ENCODE data around the gene IRF2BP2. TPM values are rescaled to one million over a fixed set of nuclear protein-coding genes. Genes with fewer than 3 reads are reported as not detected.

Gene IRF2BP2
- total RNA-seq, 1 donor from 2014 or later: 126 TPM

- Histone ChIP-seq H3K9ac (ENCODE audit: low read length) (no peak overlapping the region), H3K79me2 (ENCODE audit: insufficient read depth, low read length) (no peaks in the 10 kb centered on the region), H3K4me3 (ENCODE audit: insufficient read depth, low read depth, low read length) (no peak overlapping the region), H3K4me1 (ENCODE audit: insufficient read depth, low read length) (peaks cover 6% of the 10 kb centered on the region), H3K36me3 (ENCODE audit: insufficient read depth, low read length) (no peaks in the 10 kb centered on the region), H3K27ac (ENCODE audit: low read depth, low read length) (no peak overlapping the region), H3K4me2 (ENCODE audit: low read length) (no peak overlapping the region), H3K9me3 (ENCODE audit: insufficient read depth, low read depth, low read length) (no peaks in the 10 kb centered on the region), H2AFZ (ENCODE audit: low read depth, low read length) (no peak overlapping the region), H4K20me1 (ENCODE audit: insufficient read depth, low read length) (no peaks in the 10 kb centered on the region), H3K27me3 (ENCODE audit: insufficient read depth, low read length) (no peaks in the 10 kb centered on the region)
- TF ChIP-seq CTCF (IDR thresholded peaks at IDR 0.05; ENCODE audit: insufficient read depth, low read depth, low read length) (peak; percentile 33), EZH2 (IDR thresholded peaks at IDR 0.05; ENCODE audit: insufficient read depth, low read length) (no peak)
- H3K27me3 Mint-ChIP-seq (ENCODE audit: low read depth, unreplicated experiment): peaks cover 7% of the 10 kb centered on the region
- no peaks in the 10 kb centered on the region for H3K36me3 Mint-ChIP-seq (ENCODE audit: low read depth, unreplicated experiment)
- H3K9me3 Mint-ChIP-seq (ENCODE audit: unreplicated experiment): no peaks in the 10 kb centered on the region
- no peak overlapping the region for H3K27ac Mint-ChIP-seq (ENCODE audit: unreplicated experiment)
- no peak for DNase-seq (ENCODE audit: low read depth)
- no peak for FAIRE-seq
- H3K4me3 Mint-ChIP-seq (ENCODE audit: unreplicated experiment): no peak overlapping the region
- peaks cover 6% of the 10 kb centered on the region for H3K4me1 Mint-ChIP-seq (ENCODE audit: low read depth, unreplicated experiment)
Observed at GRCh38 chr1:234579967-234580366, 30.0 kb downstream of the IRF2BP2 start.

- no peaks in the 10 kb centered on the region for H3K36me3 Mint-ChIP-seq (ENCODE audit: low read depth, unreplicated experiment)
- H3K9ac ChIP-seq (ENCODE audit: low read length): no peak overlapping the region
- H3K36me3 ChIP-seq (ENCODE audit: insufficient read depth, low read length): no peaks in the 10 kb centered on the region
- no peak overlapping the region for H2AFZ ChIP-seq (ENCODE audit: low read depth, low read length)
- H3K4me3 ChIP-seq (ENCODE audit: insufficient read depth, low read depth, low read length): no peak overlapping the region
- no peak overlapping the region for H3K4me2 ChIP-seq (ENCODE audit: low read length)
- H3K27me3 ChIP-seq (ENCODE audit: insufficient read depth, low read length): no peaks in the 10 kb centered on the region
- peaks cover 7% of the 10 kb centered on the region for H3K27me3 Mint-ChIP-seq (ENCODE audit: low read depth, unreplicated experiment)
- H3K27ac Mint-ChIP-seq (ENCODE audit: unreplicated experiment): no peak overlapping the region
- no peak overlapping the region for H3K4me3 Mint-ChIP-seq (ENCODE audit: unreplicated experiment)
- H3K4me1 Mint-ChIP-seq (ENCODE audit: low read depth, unreplicated experiment): peaks cover 3% of the 10 kb centered on the region
- no peaks in the 10 kb centered on the region for H3K79me2 ChIP-seq (ENCODE audit: insufficient read depth, low read length)
- H4K20me1 ChIP-seq (ENCODE audit: insufficient read depth, low read length): no peaks in the 10 kb centered on the region
- H3K9me3 ChIP-seq (ENCODE audit: insufficient read depth, low read depth, low read length): no peaks in the 10 kb centered on the region
- H3K9me3 Mint-ChIP-seq (ENCODE audit: unreplicated experiment): no peaks in the 10 kb centered on the region
- no peak overlapping the region for H3K27ac ChIP-seq (ENCODE audit: low read depth, low read length)
- no peak for FAIRE-seq
- DNase-seq (ENCODE audit: low read depth): no peak
- peaks cover 4% of the 10 kb centered on the region for H3K4me1 ChIP-seq (ENCODE audit: insufficient read depth, low read length)
- no peak for TF ChIP-seq EZH2 (IDR thresholded peaks at IDR 0.05; ENCODE audit: insufficient read depth, low read length)
- no peak for TF ChIP-seq CTCF (IDR thresholded peaks at IDR 0.05; ENCODE audit: insufficient read depth, low read depth, low read length)
Observed at GRCh38 chr1:234578735-234579134, 31.2 kb downstream of the IRF2BP2 start.

- Histone ChIP-seq H3K4me3 (ENCODE audit: insufficient read depth, low read depth, low read length) (no peak overlapping the region), H3K79me2 (ENCODE audit: insufficient read depth, low read length) (no peaks in the 10 kb centered on the region), H3K27me3 (ENCODE audit: insufficient read depth, low read length) (no peaks in the 10 kb centered on the region), H3K4me1 (ENCODE audit: insufficient read depth, low read length) (peaks cover 2% of the 10 kb centered on the region), H3K27ac (ENCODE audit: low read depth, low read length) (no peak overlapping the region), H2AFZ (ENCODE audit: low read depth, low read length) (no peak overlapping the region), H3K4me2 (ENCODE audit: low read length) (no peak overlapping the region), H3K9ac (ENCODE audit: low read length) (no peak overlapping the region), H3K9me3 (ENCODE audit: insufficient read depth, low read depth, low read length) (no peaks in the 10 kb centered on the region), H3K36me3 (ENCODE audit: insufficient read depth, low read length) (no peaks in the 10 kb centered on the region), H4K20me1 (ENCODE audit: insufficient read depth, low read length) (no peaks in the 10 kb centered on the region)
- Mint-ChIP-seq H3K27ac (ENCODE audit: unreplicated experiment) (no peak overlapping the region), H3K4me3 (ENCODE audit: unreplicated experiment) (no peak overlapping the region), H3K9me3 (ENCODE audit: unreplicated experiment) (no peaks in the 10 kb centered on the region), H3K4me1 (ENCODE audit: low read depth, unreplicated experiment) (peaks cover 6% of the 10 kb centered on the region), H3K36me3 (ENCODE audit: low read depth, unreplicated experiment) (no peaks in the 10 kb centered on the region), H3K27me3 (ENCODE audit: low read depth, unreplicated experiment) (peaks cover 7% of the 10 kb centered on the region)
- no peak for FAIRE-seq
- no peak for TF ChIP-seq EZH2 (IDR thresholded peaks at IDR 0.05; ENCODE audit: insufficient read depth, low read length)
- no peak for TF ChIP-seq CTCF (IDR thresholded peaks at IDR 0.05; ENCODE audit: insufficient read depth, low read depth, low read length)
- DNase-seq (ENCODE audit: low read depth): no peak
Observed at GRCh38 chr1:234578087-234578486, 31.9 kb downstream of the IRF2BP2 start.
